ENCODE data around the gene CCL4.
A peak's percentile ranks its signal among the peaks of the same experiment; 100 is the strongest.

The CCL4 gene

DNA sequence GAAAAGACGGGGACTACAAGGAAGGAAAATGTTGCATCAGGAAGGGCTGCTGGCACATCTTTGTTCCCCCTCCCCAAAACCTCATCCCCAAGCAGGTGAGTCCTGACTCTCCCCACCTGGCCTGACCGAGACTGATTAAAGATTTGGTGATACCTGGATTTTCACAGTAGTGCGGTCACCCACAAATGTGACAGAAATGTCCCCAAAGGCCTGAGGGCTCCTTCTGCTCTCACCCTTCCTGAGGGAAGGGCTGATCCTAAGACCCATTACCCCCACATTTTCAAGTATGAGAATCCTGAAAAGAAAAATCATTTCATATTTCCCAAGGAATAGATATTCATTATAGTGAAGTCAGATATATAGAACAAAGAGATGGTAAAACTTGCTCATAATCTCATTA is 44.0 kb downstream of the CCL4 start:
- DNase-seq (ENCODE audit: extremely low read depth, low read depth): no peak
- TF ChIP-seq, protein P1, sequence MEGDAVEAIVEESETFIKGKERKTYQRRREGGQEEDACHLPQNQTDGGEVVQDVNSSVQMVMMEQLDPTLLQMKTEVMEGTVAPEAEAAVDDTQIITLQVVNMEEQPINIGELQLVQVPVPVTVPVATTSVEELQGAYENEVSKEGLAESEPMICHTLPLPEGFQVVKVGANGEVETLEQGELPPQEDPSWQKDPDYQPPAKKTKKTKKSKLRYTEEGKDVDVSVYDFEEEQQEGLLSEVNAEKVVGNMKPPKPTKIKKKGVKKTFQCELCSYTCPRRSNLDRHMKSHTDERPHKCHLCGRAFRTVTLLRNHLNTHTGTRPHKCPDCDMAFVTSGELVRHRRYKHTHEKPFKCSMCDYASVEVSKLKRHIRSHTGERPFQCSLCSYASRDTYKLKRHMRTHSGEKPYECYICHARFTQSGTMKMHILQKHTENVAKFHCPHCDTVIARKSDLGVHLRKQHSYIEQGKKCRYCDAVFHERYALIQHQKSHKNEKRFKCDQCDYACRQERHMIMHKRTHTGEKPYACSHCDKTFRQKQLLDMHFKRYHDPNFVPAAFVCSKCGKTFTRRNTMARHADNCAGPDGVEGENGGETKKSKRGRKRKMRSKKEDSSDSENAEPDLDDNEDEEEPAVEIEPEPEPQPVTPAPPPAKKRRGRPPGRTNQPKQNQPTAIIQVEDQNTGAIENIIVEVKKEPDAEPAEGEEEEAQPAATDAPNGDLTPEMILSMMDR (IDR thresholded peaks at IDR 0.05; ENCODE audit: low read depth, low read length): no peak

DNA sequence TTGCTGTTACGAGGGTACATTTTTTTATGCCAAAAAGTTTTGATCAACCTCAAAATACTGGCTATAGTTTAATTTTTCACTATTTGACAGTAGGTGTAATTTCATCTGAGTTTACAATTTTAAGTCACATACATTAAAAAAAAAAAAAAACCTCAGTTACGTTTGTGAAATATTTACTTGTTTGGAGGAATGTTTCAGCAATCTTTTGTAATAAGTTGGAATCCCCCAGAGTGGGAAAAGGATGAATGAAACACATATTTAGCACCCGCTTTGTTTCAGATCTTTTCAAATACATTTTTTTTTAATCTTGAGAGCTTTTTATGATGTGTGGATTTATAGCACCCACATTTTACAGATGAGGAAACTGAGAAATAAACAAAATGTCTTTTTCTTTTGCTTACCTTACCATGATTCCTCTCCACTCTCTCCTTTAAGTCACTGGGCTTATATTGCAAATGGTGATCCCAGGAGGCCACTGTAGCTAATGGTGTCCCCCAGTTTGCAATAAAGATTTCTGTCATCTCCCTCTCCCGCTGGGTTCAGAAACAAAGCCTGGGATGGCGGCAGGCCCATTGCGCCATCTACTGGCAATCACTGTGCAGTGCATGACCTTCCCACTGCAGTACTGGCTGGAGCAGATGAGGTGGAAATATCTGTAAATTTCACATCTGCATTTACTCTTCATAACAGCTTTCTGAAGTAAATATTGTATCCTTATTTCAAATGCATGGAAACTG is 45.1 kb downstream of the CCL4 start:
- DNase-seq (ENCODE audit: extremely low read depth, low read depth): no peak
- TF ChIP-seq, protein P1 (IDR thresholded peaks at IDR 0.05; ENCODE audit: low read depth, low read length): peak; percentile 100

DNA sequence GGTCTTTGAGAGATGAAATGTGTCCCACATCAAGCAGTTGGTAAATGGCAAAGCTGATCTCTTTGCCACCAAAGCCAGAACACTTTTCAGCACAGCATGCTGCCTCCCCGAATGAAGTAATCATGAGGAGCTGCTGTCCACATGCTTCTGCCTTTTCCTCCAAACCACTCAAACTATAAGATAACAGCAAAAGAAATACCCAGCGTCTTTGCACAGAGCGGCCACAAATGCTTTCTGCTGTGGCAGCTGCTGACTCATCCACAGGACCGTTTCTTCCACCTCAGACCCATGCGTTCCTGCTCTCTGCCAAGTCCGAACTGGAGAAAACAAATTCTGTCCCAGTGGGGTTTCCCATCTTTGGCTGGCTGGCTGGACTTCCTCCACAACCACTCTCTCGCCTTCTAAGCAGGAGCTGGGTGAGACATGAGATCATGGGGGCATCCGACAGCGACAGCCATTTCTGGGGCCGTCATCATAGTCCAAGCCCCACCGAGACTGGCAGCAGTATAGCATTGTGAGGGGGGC is 45.7 kb downstream of the CCL4 start:
- TF ChIP-seq, protein P1 (IDR thresholded peaks at IDR 0.05; ENCODE audit: low read depth, low read length): no peak
- DNase-seq (ENCODE audit: extremely low read depth, low read depth): no peak

DNA sequence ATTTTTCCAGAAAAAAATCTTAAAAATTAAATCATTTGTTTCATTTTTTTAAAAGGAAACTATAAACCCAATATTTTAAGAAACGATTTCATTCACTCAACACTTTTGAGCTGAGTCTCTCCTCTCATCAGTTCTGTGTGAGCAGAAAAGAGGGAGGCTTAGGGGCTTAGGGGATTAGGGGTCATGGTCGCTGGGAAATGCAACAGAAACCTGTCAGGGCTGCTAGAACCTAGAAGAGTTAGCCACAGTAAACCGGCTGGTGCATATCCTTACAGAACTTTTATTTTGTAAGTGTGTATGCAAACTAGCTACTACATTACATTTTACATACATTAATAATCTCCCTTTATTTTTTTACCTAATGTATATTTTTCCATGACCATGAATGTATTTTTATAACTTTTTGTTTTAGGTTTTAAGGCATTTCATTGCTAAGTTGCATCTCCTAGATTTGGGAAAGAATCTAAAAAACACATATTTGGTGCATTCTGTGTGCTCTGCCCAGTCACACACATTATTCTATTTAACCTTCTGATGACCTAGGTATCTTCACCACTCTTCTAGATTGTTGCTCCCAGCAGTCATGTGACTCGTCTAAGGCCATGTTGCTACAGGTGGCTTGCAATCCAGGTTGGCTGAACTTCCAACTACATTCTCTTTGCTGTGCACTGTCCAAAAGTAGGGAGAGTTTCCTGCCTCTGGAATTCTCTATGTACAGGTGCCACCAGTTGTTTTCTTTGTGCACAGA is 48.4 kb downstream of the CCL4 start:
- no peak for DNase-seq (ENCODE audit: extremely low read depth, low read depth)
- TF ChIP-seq, protein P1 (IDR thresholded peaks at IDR 0.05; ENCODE audit: low read depth, low read length): no peak

DNA sequence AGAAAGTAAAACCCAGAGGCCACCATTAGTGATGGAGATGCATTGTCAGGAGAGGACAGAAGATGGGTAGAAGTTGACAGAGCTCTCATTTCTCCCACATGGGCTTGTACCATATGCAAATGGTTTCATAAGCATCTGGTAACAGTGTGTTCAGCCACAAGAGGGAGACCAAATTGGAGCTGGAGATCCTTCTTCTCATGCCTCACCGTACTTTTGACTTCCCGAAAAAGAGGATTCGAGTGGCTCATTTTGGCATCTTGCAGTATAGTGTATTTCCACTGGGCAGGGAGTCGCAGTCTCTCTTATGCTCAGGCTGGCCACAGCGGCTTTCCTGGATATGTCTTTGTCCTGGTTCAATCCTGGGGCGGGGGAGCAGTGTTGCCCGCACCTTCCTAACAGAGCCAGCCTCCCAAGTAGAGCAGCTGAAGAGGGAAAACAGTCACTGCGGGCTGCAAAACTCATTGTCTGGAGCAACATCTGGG is 49.1 kb downstream of the CCL4 start:
- peak; percentile 0 for DNase-seq (ENCODE audit: extremely low read depth, low read depth)
- TF ChIP-seq, protein P1 (IDR thresholded peaks at IDR 0.05; ENCODE audit: low read depth, low read length): peak; percentile 11

DNA sequence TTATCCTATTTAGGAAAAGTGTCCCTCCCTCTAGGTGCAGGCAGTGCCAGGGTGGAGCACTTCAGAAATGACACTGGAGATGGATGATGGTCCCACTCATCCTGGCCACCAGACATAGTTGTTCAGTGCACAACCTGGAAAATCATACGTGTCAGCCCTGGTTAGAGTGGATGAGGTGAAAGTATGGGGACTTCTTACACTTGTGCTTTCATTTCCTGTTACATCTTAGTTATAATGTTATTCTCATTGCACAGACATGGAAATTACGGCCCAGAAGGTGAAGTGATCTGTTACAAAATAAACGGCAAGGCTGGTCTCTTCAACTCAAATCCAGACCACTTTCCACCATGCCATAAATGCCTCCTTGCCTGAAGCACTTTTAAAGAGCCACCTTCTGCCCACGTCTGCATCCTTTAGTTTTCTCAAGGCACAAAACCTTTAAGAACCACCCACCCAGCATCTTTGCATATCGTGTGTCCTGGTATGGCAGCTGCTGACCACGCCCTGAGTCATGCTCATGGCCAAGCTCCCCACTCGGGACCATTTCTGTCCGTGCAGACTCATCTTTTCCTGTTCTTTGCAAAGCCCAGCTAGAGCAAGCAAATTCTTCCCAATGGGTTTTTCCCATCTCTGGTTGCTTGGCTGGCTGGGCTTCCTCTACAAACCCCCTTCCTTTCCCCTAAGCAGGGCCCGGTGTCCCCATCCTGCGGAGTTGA is 50.4 kb downstream of the CCL4 start:
- TF ChIP-seq, protein P1 (IDR thresholded peaks at IDR 0.05; ENCODE audit: low read depth, low read length): no peak
- no peak for DNase-seq (ENCODE audit: extremely low read depth, low read depth)

Measured in AG09319 (cell line).